Measurements from ENCODE around the gene ZNF219. TPM values are rescaled to one million over a fixed set of nuclear protein-coding genes. Genes with fewer than 3 reads are reported as not detected.

The ZNF219 gene
- polyA plus RNA-seq, 3 donors = 0.49 to 7.2 (median 0.68) TPM

DNA sequence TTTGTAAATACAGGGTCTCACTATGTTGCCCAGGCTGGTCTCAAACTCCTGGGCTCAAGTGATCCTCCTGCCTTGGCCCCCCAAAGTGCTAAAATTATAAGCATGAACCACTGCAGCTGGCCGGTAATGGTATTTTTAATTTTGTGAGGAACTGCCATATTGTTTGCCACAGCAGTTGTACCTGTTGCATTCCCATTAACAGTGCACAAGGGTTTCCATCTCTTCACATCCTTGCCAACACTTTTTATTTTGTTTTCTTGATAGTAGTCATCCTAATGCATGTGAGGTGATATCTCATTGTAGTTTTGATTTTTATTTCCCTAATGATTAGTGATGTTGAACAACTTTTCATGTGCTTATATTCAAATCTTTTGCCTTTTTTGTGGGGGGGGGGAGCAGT is 43.9 kb upstream of the ZNF219 start:
- H3K79me2 ChIP-seq (ENCODE audit: insufficient read depth, low read length) = no peaks in the 10 kb centered on the region
- H3K36me3 Mint-ChIP-seq = no peaks in the 10 kb centered on the region
- TF ChIP-seq, protein P1, sequence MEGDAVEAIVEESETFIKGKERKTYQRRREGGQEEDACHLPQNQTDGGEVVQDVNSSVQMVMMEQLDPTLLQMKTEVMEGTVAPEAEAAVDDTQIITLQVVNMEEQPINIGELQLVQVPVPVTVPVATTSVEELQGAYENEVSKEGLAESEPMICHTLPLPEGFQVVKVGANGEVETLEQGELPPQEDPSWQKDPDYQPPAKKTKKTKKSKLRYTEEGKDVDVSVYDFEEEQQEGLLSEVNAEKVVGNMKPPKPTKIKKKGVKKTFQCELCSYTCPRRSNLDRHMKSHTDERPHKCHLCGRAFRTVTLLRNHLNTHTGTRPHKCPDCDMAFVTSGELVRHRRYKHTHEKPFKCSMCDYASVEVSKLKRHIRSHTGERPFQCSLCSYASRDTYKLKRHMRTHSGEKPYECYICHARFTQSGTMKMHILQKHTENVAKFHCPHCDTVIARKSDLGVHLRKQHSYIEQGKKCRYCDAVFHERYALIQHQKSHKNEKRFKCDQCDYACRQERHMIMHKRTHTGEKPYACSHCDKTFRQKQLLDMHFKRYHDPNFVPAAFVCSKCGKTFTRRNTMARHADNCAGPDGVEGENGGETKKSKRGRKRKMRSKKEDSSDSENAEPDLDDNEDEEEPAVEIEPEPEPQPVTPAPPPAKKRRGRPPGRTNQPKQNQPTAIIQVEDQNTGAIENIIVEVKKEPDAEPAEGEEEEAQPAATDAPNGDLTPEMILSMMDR (IDR thresholded peaks at IDR 0.05) = no peak
- no peak overlapping the region for H2AFZ ChIP-seq (ENCODE audit: insufficient read depth, low read depth, low read length, poor library complexity, severe bottlenecking)
- intact Hi-C loops (cut with micrococcal nuclease) = no loop called here
- H3K4me2 ChIP-seq (replicated peaks; ENCODE audit: extremely low read depth, low read length, poor library complexity, severe bottlenecking) = no peak overlapping the region
- no peaks in the 10 kb centered on the region for H3K4me1 ChIP-seq (ENCODE audit: control insufficient read depth in 1 of 2, insufficient read depth in 2 of 2, low read length in 2 of 2)
- H3K9me3 ChIP-seq (replicated peaks in 1 of 2; ENCODE audit: control insufficient read depth in 1 of 2, insufficient read depth in 1 of 2, low read length in 2 of 2) = peaks cover 6 to 23% of the 10 kb centered on the region in 2 donors
- H3K27me3 Mint-ChIP-seq (ENCODE audit: low read depth in 3 of 3) = peaks cover 2 to 6% (median 5%) of the 10 kb centered on the region in 3 donors
- H3K4me1 Mint-ChIP-seq = no peaks in the 10 kb centered on the region
- peaks cover 14 to 26% (median 22%) of the 10 kb centered on the region in 7 donors for H3K9me3 Mint-ChIP-seq
- H3K27me3 ChIP-seq (ENCODE audit: control insufficient read depth in 2 of 2, insufficient read depth in 2 of 2, low read length in 2 of 2) = no peaks in the 10 kb centered on the region
- no peak overlapping the region for H3K4me3 Mint-ChIP-seq
- WGBS (ENCODE audit: insufficient coverage) = no CpG with 5 or more reads among the region's 1 CpG
- H3K27ac ChIP-seq (ENCODE audit: low read depth in 1 of 2, low read length in 2 of 2) = no peak overlapping the region
- DNase-seq = no peak
- H3K9ac ChIP-seq (ENCODE audit: insufficient read depth, low read length, poor library complexity, severe bottlenecking) = no peak overlapping the region
- H3K27ac Mint-ChIP-seq = no peak overlapping the region
- no peaks in the 10 kb centered on the region for H4K20me1 ChIP-seq (ENCODE audit: insufficient read depth, low read length)
- no peaks in the 10 kb centered on the region for H3K36me3 ChIP-seq (replicated peaks in 1 of 2; ENCODE audit: control insufficient read depth in 1 of 2, insufficient read depth in 2 of 2, low read length in 2 of 2)
- H3K4me3 ChIP-seq (replicated peaks in 1 of 3; ENCODE audit: low read depth in 2 of 3, low read length in 3 of 3) = no peak overlapping the region

DNA sequence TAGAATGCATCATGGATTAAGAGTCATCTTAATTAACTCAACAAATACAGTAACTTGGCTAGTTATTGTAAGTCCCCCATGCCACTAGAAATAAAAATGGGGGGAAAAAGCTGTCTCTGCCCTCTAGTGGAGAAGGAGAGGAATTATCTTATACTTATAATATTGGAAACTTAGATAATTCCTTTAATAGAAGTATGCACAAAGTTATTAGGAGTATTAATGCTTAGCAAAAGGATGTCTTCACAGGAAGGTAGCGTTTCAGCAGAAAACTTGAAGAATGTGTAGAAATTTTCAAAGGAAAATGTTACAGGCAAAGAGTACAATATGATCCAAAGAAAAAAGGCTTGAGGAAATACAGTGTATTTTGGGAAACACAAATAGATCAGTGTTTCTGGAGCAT is 37.6 kb upstream of the ZNF219 start:
- no peak overlapping the region for H2AFZ ChIP-seq (ENCODE audit: insufficient read depth, low read depth, low read length, poor library complexity, severe bottlenecking)
- H3K4me1 ChIP-seq (ENCODE audit: control insufficient read depth in 1 of 2, insufficient read depth in 2 of 2, low read length in 2 of 2) = no peaks in the 10 kb centered on the region
- no peak overlapping the region for H3K4me3 ChIP-seq (replicated peaks in 1 of 3; ENCODE audit: low read depth in 2 of 3, low read length in 3 of 3)
- intact Hi-C loops (cut with micrococcal nuclease) = no loop called here
- H3K4me2 ChIP-seq (replicated peaks; ENCODE audit: extremely low read depth, low read length, poor library complexity, severe bottlenecking) = no peak overlapping the region
- H3K4me3 Mint-ChIP-seq = no peak overlapping the region
- H3K27me3 Mint-ChIP-seq (ENCODE audit: low read depth in 3 of 3) = peaks cover 2 to 4% (median 3%) of the 10 kb centered on the region in 3 donors
- WGBS (ENCODE audit: insufficient coverage) = no CpG with 5 or more reads among the region's 1 CpG
- H3K9ac ChIP-seq (ENCODE audit: insufficient read depth, low read length, poor library complexity, severe bottlenecking) = no peak overlapping the region
- no peaks in the 10 kb centered on the region for H3K36me3 Mint-ChIP-seq
- H3K27ac Mint-ChIP-seq = no peak overlapping the region
- no peak overlapping the region for H3K27ac ChIP-seq (ENCODE audit: low read depth in 1 of 2, low read length in 2 of 2)
- H3K9me3 ChIP-seq (replicated peaks in 1 of 2; ENCODE audit: control insufficient read depth in 1 of 2, insufficient read depth in 1 of 2, low read length in 2 of 2) = no peaks in the 10 kb centered on the region
- TF ChIP-seq, protein P1 (IDR thresholded peaks at IDR 0.05) = peak; percentile 88
- H3K27me3 ChIP-seq (ENCODE audit: control insufficient read depth in 2 of 2, insufficient read depth in 2 of 2, low read length in 2 of 2) = no peaks in the 10 kb centered on the region
- H3K4me1 Mint-ChIP-seq = peaks cover 3% of the 10 kb centered on the region
- peak in 2 of 3 donors; percentile 3 to 11 for DNase-seq
- H3K9me3 Mint-ChIP-seq = peaks cover 0 to 5% (median 0%) of the 10 kb centered on the region in 7 donors
- no peaks in the 10 kb centered on the region for H3K79me2 ChIP-seq (ENCODE audit: insufficient read depth, low read length)
- no peaks in the 10 kb centered on the region for H4K20me1 ChIP-seq (ENCODE audit: insufficient read depth, low read length)
- no peaks in the 10 kb centered on the region for H3K36me3 ChIP-seq (replicated peaks in 1 of 2; ENCODE audit: control insufficient read depth in 1 of 2, insufficient read depth in 2 of 2, low read length in 2 of 2)
